Iris pigment epithelial cell (primary cell): ENCODE measurements around the gene CHRNA4.

ENCODE experiments used
- DNase-seq: peaks from one replicate; pipeline ENCODE4 v3.0.0-alpha.2; 2011; ENCODE audit warnings: low read depth

The CHRNA4 gene

DNA sequence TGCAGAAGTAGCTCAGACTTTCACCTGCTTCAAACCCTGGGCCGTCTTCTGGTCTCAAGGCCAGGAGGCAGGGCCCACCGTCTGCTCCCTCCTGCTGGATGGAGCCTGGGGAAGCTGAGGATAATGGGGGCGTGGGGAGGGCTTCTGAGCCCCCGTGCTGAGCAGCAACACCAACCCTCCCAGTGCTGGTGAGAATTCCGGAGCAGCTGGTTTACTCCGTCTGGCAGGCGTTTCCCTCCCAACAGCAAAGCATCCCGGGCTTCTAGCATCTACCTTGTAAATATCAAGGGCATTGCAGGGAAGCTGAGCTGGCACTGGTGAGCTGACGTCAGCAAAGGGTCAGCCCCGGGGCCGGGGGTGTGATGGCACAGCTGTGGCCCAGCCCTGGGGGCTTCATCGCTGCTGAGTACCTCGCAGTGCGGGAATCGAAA lies 16.8 kb upstream of the CHRNA4 start:
- DNase-seq = no peak

DNA sequence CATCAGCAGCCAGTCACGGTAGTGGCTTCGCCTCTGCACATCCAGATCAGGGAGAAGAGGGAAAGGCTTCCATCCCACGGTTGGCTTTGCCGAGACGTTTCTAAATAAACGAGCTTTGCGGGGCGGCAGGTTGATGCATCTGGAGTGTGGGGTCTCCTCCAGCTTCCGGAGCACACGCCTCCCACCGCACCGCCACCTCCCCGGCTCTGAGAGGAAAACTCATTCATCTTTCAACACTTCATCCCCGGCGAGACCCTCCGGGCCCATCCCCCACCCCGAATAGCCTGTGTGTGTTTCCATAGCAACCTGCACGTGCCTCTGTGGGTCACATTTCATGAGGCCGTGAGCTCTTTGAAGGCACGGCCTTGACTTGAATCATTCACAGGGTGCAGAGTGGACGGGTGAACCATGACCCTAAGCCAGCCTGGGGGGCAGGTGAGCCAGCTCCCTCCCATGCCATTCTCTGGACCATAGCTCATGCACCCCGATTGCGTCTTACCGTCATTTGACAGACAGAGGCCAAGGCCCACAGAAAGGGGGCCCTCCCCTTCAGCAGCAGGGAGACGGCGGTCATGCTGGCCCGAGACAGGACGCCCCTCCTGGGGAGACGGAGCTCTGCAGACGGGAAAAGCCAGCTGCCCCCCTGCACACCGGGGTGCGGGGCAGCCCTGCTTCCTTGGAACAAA lies 16.2 kb upstream of the CHRNA4 start:
- DNase-seq = no peak

DNA sequence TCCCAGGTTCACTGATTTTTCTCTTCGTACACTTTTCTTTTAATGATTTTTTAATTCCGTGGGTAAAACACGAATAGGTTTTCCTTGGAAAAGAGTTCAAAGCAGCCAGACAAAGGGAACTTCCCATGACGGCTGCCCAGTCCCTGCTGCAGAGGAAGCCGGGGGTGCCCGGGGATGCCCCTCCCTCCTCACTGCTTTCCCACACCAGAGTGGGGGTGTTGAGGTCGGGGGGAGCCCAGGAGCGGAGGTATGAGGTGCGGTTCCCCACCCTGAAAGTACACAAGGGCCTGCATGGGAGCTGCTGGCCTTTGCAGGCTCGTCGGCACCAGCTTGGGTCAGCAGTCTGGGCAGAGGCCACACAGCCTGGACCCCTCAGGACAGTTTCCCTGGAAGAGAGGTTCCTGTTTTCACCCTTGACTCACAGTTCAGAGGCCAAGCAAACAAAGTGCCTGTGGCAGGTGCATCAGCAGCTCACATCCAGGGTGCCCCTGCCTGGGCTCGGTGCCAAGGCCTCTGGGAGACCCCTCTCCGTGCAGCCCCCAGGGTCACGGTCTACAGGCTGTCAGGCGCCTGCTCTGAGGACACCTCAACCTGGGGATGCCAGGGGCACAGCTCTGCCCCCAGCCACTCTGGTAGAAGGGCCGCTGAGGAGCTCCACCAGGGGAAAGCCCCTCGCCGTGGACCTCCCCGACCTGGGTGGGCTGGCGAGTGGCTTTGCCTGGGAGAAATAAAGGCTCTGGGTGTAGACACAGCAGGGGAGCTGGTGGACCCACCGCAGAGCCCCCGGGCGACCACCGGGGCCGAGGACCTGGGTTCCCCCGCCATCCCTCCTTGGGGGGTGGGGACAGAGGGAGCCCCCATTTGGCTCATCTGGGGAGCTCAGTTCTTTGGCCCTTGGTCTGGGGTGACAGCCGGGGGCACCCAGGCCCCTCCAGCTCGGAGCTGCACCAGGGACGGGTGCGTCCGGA lies 15.4 kb upstream of the CHRNA4 start:
- no peak for DNase-seq

DNA sequence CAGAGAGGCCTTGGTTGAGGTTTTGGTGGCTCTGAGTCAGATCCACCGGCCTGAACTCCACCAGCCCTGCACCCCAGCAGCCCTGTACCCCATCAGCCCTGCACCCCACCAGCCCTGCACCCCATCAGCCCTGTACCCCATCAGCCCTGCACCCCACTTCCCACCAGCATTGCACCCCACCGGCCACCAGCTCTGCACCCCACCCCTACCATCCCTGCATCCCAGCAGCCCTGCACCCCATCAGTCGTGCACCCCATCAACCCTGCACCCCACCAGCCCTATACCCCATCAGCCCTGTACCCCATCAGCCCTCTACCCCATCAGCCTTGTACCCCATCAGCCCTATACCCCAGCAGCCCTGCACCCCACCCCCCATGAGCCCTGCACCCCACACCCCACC lies 14.3 kb upstream of the CHRNA4 start:
- no peak for DNase-seq

DNA sequence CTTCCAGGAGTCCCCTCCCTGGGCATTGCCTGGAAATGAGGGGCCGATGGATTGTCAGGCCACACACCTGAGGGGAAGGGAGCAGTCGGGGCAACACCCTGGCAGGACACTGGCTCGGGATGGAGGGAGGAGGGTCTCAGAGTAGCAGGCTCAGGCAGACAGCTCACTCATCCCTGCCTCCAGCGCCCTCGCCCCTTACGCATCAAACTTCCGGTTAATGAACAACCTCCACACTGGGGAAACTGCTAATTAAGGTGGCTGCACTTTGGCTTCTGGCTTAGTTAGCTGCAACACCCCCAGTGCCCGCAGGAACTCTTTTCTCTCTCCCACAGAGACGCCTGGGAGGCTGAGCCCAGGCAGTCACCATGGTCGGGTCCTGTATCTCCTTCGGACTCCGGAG lies 13.4 kb upstream of the CHRNA4 start:
- no peak for DNase-seq

DNA sequence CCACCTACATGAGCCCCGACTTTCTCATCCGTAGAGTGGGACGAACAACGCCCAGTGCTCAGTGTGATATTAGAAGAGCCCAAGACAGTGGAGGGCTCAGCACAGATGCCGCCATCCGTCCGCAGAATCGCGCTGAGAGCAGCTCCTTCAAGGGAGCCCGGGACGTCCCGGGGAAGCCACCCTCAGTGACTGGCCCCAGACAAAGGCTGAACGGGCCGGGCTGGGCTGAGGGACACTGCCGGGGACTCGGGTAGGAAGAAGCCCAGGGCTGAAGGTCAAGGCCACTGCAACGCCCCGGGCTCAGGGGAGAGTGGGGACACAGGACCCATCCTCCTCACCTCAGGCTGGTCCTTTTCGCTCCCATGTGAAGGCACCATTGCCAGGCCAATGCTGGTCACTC lies 12.8 kb upstream of the CHRNA4 start:
- DNase-seq = no peak

DNA sequence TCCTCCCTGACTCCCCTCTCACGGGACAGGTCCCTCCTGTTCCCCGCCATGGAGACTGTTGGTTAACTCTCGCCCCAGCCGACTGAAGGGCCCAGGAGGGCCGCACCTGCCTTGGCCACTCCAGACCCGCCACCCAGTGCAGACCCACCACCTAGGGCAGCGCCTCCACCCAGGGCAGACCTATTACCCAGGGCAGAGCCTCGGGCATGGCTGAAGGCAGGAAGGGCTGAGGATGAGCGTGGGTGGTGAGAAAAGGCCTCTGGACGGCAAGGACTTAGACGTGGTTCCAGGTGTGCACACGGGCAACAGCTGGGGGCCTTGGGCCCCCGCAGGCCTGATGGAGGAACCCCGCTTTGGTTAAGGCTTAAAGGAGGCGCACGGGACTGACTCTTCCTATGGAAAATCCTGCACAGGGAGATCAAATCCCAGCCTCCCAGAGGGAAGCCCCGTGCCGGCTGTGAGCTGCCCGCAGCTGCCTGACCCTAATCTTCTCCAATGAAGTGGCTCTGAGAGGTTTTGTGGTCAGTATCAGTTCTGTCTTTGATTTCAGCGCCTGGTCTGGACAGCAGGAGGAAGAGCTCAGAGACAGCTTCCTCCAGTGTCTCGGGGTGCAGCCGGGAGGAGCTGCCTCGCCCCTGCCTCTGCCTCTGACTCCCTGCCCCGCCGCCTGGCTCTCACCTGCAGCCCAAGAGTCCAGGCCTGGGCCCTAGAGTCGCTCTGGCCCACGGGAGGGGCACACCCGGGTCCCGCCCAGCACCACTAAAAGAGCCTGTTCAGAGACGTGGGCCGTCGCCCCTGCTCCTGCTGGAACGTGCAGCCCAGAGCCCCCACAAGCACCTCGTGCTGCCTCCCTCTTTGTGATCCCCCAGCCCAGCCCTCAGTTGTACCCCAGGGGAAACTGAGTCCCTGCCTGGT lies 12.1 kb upstream of the CHRNA4 start:
- DNase-seq = no peak

DNA sequence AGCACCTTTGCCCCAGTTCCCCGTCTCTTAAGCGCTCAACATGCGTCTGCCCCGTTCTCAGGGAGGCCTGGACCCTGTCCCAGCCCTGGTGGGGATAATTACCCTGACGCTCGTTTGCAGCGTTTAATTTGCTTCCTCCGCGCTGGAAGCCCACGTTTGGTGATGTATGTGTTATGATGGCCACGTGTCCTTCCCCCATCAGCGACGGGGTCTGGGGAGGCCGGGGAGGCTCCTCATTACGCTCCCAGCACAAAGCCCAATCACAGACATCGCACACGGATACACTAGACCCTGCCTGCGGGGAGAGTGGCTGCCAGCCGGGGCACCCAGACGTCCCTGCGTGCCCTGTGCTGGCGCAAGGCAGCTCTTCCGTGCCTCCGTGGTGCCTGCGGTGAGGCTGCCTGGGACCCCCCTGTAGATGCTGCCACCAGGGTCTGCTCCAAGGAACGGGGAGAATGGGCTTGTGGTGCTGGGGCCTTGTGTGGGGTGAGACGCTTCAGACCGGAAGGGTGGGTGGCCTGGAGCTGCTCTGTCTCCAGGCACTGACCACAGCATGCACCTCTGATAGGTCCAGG lies 10.2 kb upstream of the CHRNA4 start:
- no peak for DNase-seq

DNA sequence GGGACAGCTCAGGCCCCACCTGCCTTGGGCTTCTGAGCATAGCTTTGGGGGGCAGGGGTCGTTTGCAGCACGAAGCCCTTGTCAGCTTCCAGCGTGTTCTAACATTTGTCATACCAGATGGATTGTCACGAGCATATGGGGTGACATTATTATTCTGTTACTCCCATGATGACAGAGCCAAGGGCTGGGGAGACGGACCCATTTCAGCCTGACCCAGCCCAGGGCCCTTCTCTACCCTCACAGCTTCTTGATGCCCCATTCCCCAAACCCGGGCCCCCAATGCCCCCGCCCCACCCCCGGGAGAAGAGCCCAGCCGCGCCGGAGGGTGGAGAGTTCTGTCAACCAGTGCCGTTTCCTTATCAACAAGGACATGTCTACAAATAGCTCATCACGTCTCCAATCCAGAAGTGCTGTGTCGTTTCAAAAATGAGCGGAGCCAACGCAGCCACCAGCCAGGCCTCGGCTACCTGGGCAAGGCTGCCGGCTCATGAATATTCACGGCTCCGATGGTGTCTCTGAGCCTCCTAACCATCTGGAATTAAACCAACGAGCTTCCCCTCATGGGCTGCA lies 9.6 kb upstream of the CHRNA4 start:
- no peak for DNase-seq

DNA sequence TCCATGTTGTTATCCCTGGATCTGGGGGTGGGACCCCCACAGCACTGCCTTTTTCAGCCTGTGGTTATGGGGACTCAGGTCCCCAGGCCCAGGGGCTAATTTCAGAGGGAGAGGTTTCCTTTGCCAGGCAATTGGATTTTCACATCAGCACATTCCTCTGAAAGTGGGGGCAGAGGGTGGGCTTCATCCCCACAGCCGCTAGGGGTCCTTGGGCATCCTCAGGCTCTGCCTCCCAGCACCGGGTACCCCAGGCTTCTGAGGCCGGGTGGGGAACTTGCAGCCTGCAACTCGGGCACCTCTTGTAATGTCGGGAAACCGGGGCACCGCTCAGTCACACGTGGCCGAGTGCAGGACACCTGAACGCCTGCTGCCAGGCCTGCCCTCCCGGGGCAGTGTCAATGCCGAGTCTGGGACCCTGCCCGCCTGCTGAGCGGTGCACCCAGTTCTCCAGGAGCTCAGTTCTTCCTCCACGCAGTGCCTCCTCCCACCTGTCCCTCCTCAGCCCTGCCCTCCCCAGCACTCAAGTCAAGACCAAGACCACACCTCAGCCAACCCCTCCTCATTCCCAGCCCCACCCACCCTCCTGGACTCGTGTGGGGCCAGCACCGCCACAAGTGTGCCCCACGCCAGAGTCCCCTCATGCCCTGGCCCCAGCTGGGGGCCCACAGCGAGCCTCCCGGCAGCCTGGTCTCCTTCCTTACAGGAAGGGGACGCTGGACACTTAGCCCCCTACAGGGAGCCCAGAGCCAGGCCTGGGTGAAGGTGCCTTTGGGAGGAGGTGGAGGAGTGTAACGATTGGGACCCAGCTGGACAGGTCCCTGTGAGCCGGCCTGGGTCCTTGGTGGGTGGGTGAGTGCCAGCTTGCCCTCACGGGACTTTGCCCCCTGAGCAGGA lies 8.8 kb upstream of the CHRNA4 start:
- no peak for DNase-seq

DNA sequence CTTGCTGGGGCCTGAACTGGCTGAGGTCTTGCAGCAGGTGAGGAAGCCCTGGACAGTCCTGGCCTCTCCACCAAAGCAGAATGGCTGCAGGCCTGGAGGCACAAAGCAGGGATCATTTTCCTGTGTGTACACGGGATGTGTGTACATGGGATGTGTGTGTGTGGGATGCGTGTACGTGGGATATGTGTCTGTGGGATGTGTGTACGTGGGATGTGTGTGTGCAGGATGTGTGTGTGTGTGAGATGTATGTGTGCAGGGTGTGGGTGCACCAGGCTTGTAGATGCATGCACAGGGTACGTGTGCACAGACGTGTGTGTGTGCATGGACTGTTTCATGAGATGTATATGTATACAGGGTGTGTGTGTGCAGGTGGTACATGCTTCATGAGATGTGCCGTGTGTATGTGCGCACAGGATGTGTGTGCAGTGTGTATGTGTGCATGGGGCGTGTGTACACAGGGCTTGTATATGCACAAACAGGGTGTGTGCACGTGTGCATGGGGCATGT lies 7.9 kb upstream of the CHRNA4 start:
- DNase-seq = no peak

DNA sequence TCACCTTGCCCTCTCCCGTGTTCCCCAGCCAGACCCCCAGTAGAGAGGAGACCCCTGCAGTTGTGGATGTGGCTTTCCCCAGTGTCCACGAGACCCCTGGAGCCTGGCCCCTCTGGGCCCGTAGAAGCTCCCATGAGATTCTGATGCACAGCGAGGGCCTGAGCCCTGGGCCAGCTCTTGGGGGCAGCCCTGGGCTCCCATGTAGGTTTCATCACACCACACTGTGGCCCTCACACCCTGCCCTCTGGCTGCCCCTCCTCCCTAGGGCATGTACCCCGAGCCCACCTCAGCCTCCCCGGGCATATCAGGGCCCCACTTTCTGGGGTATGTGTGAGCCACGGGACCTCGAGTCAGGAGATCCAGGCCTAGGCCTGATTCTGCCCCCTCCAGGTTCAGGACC lies 7.0 kb upstream of the CHRNA4 start:
- no peak for DNase-seq

DNA sequence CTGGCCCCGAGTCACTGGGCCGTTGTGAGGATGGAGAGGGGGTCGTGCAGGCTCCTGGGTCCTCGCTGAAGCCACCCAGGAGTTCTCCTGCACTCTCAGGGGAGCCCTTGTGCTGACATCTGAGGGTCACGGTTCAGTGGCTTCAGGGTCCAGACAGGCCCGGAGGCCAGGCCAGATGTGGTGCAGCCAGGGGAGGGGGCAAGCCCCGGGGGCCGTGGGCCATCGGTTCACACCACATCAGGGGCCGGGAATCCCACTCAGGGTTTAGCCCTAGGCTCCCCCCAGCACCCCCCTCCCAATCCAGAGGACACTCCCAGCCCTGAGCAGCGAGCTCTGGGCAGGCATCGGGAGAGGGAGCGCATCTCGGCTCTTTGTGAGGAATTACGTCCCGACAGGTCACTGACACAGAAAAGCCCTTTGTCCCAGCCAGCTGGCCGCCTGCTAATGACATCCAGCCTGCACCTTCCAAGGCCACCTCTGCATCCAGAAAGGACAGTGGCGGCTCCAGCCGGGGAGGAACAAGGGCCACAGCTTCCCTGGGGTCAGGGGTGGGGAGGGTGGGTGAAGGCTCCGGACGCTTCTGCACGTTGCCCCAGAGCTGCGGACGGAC lies 6.4 kb upstream of the CHRNA4 start:
- no peak for DNase-seq

DNA sequence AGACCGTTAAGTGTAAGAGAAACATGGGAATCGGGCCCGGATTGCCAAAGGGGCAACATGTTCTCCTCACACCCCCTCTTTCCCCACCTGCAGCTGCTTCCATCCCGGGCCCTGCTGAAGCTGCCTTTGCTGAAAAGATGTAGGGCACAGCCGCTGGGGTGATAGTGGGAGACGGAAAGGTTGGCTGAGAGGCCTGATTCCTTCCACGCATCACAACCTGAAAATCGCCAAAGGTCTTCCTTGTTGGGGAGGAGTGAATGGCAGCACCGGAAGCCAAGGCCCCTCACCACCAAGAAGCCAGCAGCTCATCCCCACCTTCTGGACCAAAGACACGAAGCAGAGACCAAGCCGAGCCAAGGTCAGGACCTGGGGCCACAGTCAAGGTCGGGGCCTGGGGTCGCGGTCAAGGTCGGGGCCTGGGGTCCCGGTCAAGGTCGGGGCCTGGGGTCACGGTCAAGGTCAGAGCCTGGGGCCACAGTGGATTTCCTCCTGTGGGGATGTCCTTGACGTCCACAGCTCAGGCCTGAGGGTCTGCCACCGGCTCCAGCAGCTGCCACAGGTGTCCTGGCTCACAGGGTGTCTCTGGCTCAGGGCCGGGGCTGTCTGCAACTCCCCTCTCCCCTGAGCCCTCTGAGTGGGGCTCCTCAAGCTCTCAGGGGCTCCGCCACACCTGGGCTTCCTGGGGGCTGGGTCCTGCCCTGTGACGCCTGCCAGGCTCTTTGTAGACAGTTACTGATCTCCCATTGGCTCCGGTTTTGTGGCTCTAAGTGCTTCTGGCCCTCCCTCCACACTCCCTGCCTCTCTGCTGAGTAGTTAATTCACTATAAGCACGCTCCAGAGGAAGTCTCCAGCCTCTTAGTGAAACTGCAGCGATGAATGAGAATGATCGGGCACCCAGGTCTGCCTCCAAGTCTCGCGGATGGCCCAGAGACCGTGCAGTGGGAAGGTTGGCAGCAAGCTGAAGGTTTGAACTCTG lies 5.5 kb upstream of the CHRNA4 start:
- DNase-seq = no peak

DNA sequence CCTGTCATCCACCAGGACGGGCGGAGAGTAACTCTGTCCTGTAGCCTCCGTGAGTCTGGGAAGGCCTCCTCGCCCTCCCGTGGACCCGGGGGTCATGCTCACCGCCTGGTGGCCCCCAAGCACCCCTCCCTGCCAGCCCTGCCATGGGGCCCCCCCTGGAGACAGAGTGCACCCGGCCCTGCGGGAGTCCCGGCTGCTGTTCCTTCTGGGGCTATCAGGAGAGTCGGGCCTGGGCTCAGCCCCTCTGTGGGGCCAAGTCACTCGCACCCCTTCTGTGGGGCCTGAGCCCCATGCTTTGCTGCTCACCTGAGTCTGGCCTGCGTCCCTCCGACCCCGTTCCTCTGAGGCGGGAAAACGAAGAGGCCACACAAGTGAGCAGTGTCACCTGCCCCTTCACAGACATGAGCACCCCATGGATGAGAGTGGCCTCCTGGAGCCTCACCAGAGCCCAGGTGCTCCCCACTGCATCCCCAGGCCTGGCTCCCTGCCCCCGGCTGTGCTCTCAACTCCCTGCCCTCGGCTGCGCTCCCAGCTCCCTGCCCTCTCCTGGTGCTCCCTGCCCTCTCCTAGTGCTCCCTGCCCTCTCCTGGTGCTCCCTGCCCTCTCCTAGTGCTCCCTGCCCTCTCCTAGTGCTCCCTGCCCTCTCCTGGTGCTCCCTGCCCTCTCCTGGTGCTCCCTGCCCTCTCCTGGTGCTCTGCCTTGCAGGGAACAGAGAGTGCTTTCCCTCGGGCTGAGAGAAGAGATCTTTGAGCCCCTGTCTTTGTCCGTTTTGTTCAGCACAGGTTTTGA lies 4.6 kb upstream of the CHRNA4 start:
- no peak for DNase-seq

DNA sequence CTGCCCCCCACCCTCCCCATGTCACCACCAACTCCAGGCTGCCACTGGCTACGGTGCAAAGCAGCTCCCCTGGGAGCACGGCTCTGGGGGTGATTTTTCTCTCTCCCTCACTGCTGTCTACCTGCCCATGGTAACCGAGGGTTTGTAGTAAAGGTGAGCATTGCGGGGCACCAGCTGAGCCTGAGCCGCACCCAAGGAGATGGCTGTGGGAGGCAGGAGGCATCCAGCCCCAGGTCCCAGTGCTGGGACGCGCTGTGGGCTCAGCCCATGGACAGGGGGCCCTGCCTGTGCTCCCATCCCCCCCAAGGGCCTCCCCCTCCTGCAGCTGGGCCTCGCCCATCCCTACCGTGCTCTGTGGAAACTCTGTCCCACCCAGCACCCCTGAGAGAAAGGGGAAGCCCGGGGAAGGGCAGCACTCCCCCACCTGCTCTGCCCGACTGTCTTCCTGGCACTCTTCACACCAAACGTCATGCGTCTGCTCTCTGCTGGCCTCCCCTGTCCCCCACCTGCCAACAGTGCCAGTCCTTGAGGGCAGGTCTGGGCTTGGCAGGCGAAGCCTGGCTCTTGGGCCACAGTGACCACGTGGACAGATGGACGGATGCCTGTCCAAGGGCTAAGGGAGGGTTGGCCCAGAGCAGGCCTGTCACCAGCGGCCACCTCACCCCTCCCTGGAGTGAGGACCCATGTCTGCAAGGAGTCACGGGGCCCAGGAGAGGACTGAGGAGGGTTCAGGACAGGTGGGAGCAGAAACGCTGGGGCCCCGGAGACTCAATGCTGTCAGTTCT lies 3.8 kb upstream of the CHRNA4 start:
- no peak for DNase-seq

DNA sequence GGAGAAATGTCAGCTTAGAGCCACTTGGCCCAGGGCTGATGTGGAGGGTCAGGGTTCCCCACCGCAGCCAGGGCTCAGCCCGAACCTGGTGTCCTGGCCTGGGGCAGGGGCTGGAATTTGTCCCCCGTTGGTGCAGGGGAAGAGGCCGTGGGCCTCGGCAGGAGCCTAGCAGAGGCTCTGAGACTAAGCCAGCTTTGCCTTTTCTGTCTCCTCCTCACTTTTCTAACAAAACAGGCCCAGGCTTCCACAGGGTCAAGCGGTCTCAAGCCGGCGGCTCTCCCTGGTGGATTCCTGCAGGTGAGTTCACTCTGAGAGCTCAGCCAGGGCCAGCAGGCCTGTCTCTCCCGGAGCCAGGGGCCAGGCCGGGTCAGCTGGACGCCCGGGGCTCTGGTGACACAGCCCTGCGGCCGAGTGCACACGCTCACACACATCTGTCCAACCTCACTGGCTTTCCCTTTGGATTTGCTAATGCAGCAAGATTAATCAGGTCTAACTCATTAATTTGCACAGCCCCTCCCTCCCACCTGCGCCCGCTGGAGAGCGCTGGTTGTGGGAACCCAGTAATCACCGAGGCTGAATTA lies 2.9 kb upstream of the CHRNA4 start:
- DNase-seq = no peak
